ENCODE measurements around the gene APOE. TPM values are rescaled to one million over a fixed set of nuclear protein-coding genes. Genes with fewer than 3 reads are reported as not detected.

The APOE gene
- total RNA-seq, 2 donors from 2014 or later = 206 to 503 TPM

DNA sequence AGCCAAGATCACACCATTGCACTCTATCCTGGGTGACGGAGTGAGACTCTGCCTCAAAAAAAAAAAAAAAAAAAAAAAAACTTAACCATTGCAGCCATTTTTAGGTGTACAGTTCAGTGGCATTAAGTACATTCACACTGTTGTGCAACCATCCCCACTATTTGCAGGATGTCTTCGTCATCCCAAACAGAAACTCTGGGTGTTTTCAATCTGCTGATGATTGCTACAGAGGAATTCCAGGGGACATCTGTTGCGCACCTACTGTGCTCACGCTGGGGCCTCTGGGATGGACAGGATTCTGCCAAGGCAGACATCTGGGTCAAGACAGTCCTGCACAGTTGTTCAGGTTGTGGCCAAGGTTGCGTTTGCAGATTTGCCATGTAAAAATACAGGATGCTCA lies 34.1 kb downstream of the APOE start:
- Histone ChIP-seq H3K27me3 (replicated peaks; ENCODE audit: insufficient read depth) (no peaks in the 10 kb centered on the region), H3K27ac (no peak overlapping the region), H3K4me3 (no peak overlapping the region), H3K36me3 (no peaks in the 10 kb centered on the region), H3K4me1 (replicated peaks) (no peaks in the 10 kb centered on the region), H3K9me3 (no peaks in the 10 kb centered on the region)
- intact Hi-C loops (cut with DNase I) = no loop called here
- DNase-seq (ENCODE audit: low spot score) = no peak
- WGBS = 85% methylated on average over 5 of the region's 5 CpGs
- TF ChIP-seq, protein P1, sequence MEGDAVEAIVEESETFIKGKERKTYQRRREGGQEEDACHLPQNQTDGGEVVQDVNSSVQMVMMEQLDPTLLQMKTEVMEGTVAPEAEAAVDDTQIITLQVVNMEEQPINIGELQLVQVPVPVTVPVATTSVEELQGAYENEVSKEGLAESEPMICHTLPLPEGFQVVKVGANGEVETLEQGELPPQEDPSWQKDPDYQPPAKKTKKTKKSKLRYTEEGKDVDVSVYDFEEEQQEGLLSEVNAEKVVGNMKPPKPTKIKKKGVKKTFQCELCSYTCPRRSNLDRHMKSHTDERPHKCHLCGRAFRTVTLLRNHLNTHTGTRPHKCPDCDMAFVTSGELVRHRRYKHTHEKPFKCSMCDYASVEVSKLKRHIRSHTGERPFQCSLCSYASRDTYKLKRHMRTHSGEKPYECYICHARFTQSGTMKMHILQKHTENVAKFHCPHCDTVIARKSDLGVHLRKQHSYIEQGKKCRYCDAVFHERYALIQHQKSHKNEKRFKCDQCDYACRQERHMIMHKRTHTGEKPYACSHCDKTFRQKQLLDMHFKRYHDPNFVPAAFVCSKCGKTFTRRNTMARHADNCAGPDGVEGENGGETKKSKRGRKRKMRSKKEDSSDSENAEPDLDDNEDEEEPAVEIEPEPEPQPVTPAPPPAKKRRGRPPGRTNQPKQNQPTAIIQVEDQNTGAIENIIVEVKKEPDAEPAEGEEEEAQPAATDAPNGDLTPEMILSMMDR (IDR thresholded peaks at IDR 0.05) = no peak
- TF ChIP-seq POLR2AphosphoS5 (IDR thresholded peaks at IDR 0.05) = no peak
- TF ChIP-seq POLR2A (IDR thresholded peaks at IDR 0.05) = no peak

DNA sequence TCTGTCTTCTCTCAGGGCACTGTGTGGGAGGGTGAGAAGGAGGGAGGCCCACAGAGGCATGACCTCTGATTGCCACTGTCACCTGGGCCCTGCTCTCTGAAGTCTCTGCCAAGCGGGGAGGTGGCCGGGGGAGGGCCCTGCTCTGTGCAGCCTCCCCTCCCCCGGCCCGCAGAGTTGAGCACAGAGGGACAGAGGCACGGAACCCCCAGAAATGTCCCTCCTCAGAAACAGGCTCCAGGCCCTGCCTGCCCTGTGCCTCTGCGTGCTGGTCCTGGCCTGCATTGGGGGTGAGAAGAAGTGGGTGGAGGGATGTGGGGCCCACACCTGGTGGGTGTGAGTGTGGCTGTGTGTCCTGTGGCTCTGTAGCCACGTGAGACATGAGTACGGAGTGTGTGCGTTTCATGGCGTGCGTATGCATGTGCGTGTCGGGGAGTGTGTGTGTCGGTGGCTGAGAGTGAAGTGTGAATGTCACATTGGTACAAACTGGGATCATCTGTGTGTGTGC lies 36.5 kb downstream of the APOE start, which contains the start of gene APOC4:
Gene APOC4, plus strand, starts transcription at position 171 of the 505 bp plus-strand sequence. Its CDS starts 41 bp downstream, at position 212.
- Histone ChIP-seq H3K36me3 (no peaks in the 10 kb centered on the region), H3K27ac (no peak within 1 kb of the TSS), H3K4me3 (no peak within 1 kb of the TSS), H3K27me3 (replicated peaks; ENCODE audit: insufficient read depth) (no peaks in the 10 kb centered on the region), H3K4me1 (replicated peaks) (no peaks in the 10 kb centered on the region), H3K9me3 (no peaks in the 10 kb centered on the region)
- 83% methylated on average over 12 of the region's 14 CpGs for WGBS
- intact Hi-C loops (cut with DNase I) = no loop called here
- DNase-seq (ENCODE audit: low spot score) = no peak
- TF ChIP-seq POLR2A (IDR thresholded peaks at IDR 0.05) = no peak

DNA sequence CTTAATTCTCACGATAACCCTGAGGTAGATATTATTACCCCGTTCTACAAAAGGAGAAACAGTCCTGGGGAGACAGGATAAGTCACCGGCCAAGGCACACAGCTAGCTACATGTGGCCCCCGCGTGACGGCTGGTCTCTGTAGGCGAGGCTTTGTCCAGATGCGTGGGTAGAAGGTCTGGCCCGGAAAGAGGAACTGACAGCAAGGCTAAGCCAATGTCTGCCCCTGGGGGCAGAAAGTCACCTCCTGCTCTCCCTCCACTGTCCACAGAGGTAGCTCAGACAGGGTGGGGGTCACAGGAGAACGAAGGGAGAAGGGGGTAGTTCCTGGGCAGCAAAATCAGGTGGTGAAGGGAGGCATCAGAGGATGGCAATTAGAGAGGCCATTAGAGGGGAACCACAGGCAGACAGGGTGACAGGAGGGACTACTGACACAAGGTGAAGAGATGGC lies 38.2 kb downstream of the APOE start:
- TF ChIP-seq POLR2AphosphoS5 (IDR thresholded peaks at IDR 0.05) (no peak), POLR2A (IDR thresholded peaks at IDR 0.05) (no peak)
- TF ChIP-seq, protein P1 (IDR thresholded peaks at IDR 0.05) = no peak
- Histone ChIP-seq H3K4me3 (no peak overlapping the region), H3K9me3 (no peaks in the 10 kb centered on the region), H3K27ac (no peak overlapping the region), H3K4me1 (replicated peaks) (no peaks in the 10 kb centered on the region), H3K36me3 (no peaks in the 10 kb centered on the region), H3K27me3 (replicated peaks; ENCODE audit: insufficient read depth) (no peaks in the 10 kb centered on the region)
- DNase-seq (ENCODE audit: low spot score) = no peak
- intact Hi-C loops (cut with DNase I) = no loop called here
- WGBS = 67% methylated on average over 10 of the region's 10 CpGs

DNA sequence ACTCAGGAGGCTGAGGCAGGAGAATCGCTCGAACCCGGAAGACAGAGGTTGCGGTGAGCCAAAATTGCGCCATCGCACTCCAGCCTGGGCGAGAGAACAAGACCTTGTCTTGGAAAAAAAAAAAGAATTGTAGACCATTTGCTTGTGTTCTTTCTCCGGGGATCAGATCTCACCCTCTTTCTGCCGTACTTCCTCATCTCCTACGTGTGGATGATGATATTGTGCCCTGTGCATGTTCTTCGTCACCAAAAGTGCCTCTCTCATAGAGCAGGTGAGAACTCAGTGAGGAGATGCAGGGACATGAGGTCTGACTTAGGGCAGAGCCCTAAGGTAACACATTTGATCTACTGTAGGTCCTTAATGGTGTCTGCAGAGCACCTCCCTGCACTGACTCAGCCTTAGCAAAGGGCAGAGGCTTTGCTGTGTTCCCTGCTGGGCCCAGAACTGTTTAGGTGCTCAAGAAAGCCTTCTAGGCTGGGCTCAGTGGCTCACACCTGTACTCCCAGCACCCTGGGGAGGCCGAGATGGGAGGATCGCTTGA lies 41.5 kb downstream of the APOE start:
- DNase-seq (ENCODE audit: low spot score) = no peak
- no peaks in the 10 kb centered on the region for H3K4me1 ChIP-seq (replicated peaks)
- H3K4me3 ChIP-seq = no peak overlapping the region
- H3K36me3 ChIP-seq = no peaks in the 10 kb centered on the region
- H3K9me3 ChIP-seq = no peaks in the 10 kb centered on the region
- no peaks in the 10 kb centered on the region for H3K27me3 ChIP-seq (replicated peaks; ENCODE audit: insufficient read depth)
- intact Hi-C loops (cut with DNase I) = no loop called here
- TF ChIP-seq, protein P1 (IDR thresholded peaks at IDR 0.05) = no peak
- no peak for TF ChIP-seq POLR2AphosphoS5 (IDR thresholded peaks at IDR 0.05)
- TF ChIP-seq POLR2A (IDR thresholded peaks at IDR 0.05) = no peak
- no peak overlapping the region for H3K27ac ChIP-seq
- 92% methylated on average over 13 of the region's 13 CpGs for WGBS

DNA sequence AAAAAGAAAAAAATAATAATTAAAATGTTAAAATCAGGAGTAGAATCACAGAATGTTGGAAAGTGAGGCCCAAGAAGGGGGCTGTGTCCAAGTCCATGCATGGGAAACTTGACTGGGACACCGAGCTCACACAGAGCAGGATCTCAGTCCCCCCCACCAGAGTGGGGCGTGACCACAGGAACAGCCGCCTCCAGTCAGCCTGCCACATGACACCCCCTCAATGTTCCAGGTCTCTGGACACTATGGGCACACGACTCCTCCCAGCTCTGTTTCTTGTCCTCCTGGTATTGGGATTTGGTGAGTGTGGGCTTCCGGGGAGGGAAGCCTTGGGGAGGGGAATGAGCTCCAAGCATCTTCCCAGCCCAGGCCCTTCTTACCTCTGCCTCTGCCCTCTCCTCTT lies 42.6 kb downstream of the APOE start:
- DNase-seq (ENCODE audit: low spot score) = no peak
- Histone ChIP-seq H3K4me1 (replicated peaks) (no peaks in the 10 kb centered on the region), H3K4me3 (no peak overlapping the region), H3K9me3 (no peaks in the 10 kb centered on the region), H3K36me3 (no peaks in the 10 kb centered on the region), H3K27ac (no peak overlapping the region), H3K27me3 (replicated peaks; ENCODE audit: insufficient read depth) (no peaks in the 10 kb centered on the region)
- no peak for TF ChIP-seq POLR2AphosphoS5 (IDR thresholded peaks at IDR 0.05)
- TF ChIP-seq, protein P1 (IDR thresholded peaks at IDR 0.05) = no peak
- TF ChIP-seq POLR2A (IDR thresholded peaks at IDR 0.05) = no peak
- intact Hi-C loops (cut with DNase I) = no loop called here
- WGBS = 70% methylated on average over 5 of the region's 5 CpGs
